ENCODE results near the gene PWWP2B. TPM values are rescaled to one million over a fixed set of nuclear protein-coding genes. Genes with fewer than 3 reads are reported as not detected.

The PWWP2B gene
- total and polyA plus RNA-seq, 10 of the 15 experiments (the other 5 are each of a cell fraction or from before 2014, with no cell fraction given) = 0.04 to 0.87 (median 0.35) TPM; not detected in 4

GRCh38 chr10:132353456-132354355, 43.3 kb upstream of the PWWP2B start:
- Histone ChIP-seq H3K4me3 (no peak overlapping the region), H4K20me1 (ENCODE audit: control insufficient read depth, insufficient read depth) (no peaks in the 10 kb centered on the region), H2AFZ (ENCODE audit: control insufficient read depth, low read depth, low read length) (no peak overlapping the region), H3K27ac (ENCODE audit: control insufficient read depth, insufficient read depth) (no peak overlapping the region), H3K79me2 (ENCODE audit: control insufficient read depth, insufficient read depth, low read length) (no peaks in the 10 kb centered on the region), H3K9me3 (replicated peaks; ENCODE audit: control insufficient read depth, insufficient read depth, low read length) (no peaks in the 10 kb centered on the region; the same call in 2 of the 3 replicates), H3K9ac (ENCODE audit: control insufficient read depth, insufficient read depth, low read length) (no peak overlapping the region), H3K36me3 (ENCODE audit: control insufficient read depth in 2 of 2, insufficient read depth in 2 of 2, low read length in 1 of 2) (no peaks in the 10 kb centered on the region), H3K27me3 (replicated peaks in 1 of 2; ENCODE audit: control insufficient read depth in 2 of 2, insufficient read depth in 2 of 2, low read length in 1 of 2) (no peaks in the 10 kb centered on the region), H3K4me1 (ENCODE audit: control insufficient read depth, insufficient read depth, low read length) (no peaks in the 10 kb centered on the region), H3K4me2 (ENCODE audit: control insufficient read depth, insufficient read depth) (no peak overlapping the region)
- intact Hi-C loops (cut with micrococcal nuclease; ENCODE audit: unreplicated experiment) = no loop called here
- POLR2A ChIA-PET = no interaction called here
- 72% methylated on average over 20 of the region's 20 CpGs for WGBS (ENCODE audit: insufficient coverage, insufficient replicate concordance, low lambda C conversion rate, missing lambda C conversion rate)
- FAIRE-seq (no peak), ATAC-seq (no peak), DNase-seq (ENCODE audit: low read depth, low spot score) (no peak)
- RAD21 ChIA-PET (ENCODE audit: unreplicated experiment) = interaction anchor here (0.6 kb wide), 1 partner anchor 129 kb away, joined by 3 read pairs; no protein-coding TSS in a partner anchor
- in situ Hi-C loops (cut with MboI) = no loop called here
- CTCF ChIA-PET = interaction anchor here (1.2 kb wide), 1 partner anchor 11 kb away, joined by 3 read pairs; no protein-coding TSS in a partner anchor
- BruUV-seq (replicated peaks) = no TSS peak
- SMC1A ChIA-PET (ENCODE audit: uncharacterized antibody, unreplicated experiment) = no interaction called here
- TF ChIP-seq ZNF217 (IDR thresholded peaks at IDR 0.05) = no peak
- TF ChIP-seq NR2C2 (IDR thresholded peaks at IDR 0.05; ENCODE audit: borderline replicate concordance, control insufficient read depth, insufficient read length, low read depth) = no peak

- WGBS (ENCODE audit: insufficient coverage, insufficient replicate concordance, low lambda C conversion rate, missing lambda C conversion rate) = 78% methylated on average over 27 of the region's 32 CpGs
- BruUV-seq (replicated peaks) = no TSS peak
- CTCF ChIA-PET = no interaction called here
- H3K27ac ChIP-seq (ENCODE audit: control insufficient read depth, insufficient read depth) = no peak overlapping the region
- H3K4me2 ChIP-seq (ENCODE audit: control insufficient read depth, insufficient read depth) = no peak overlapping the region
- H3K4me1 ChIP-seq (ENCODE audit: control insufficient read depth, insufficient read depth, low read length) = no peaks in the 10 kb centered on the region
- POLR2A ChIA-PET = no interaction called here
- intact Hi-C loops (cut with micrococcal nuclease; ENCODE audit: unreplicated experiment) (no loop called here), in situ Hi-C loops (cut with MboI) (no loop called here)
- H3K9me3 ChIP-seq (replicated peaks; ENCODE audit: control insufficient read depth, insufficient read depth, low read length) = no peaks in the 10 kb centered on the region; the same call in 2 of the 3 replicates
- RAD21 ChIA-PET (ENCODE audit: unreplicated experiment) = no interaction called here
- no peak overlapping the region for H2AFZ ChIP-seq (ENCODE audit: control insufficient read depth, low read depth, low read length)
- H3K36me3 ChIP-seq (ENCODE audit: control insufficient read depth in 2 of 2, insufficient read depth in 2 of 2, low read length in 1 of 2) = no peaks in the 10 kb centered on the region
- no peaks in the 10 kb centered on the region for H3K79me2 ChIP-seq (ENCODE audit: control insufficient read depth, insufficient read depth, low read length)
- no peak overlapping the region for H3K9ac ChIP-seq (ENCODE audit: control insufficient read depth, insufficient read depth, low read length)
- DNase-seq (ENCODE audit: low read depth, low spot score) (no peak), ATAC-seq (no peak), FAIRE-seq (no peak)
- no peaks in the 10 kb centered on the region for H4K20me1 ChIP-seq (ENCODE audit: control insufficient read depth, insufficient read depth)
- no peak overlapping the region for H3K4me3 ChIP-seq
- SMC1A ChIA-PET (ENCODE audit: uncharacterized antibody, unreplicated experiment) = no interaction called here
- no peaks in the 10 kb centered on the region for H3K27me3 ChIP-seq (replicated peaks in 1 of 2; ENCODE audit: control insufficient read depth in 2 of 2, insufficient read depth in 2 of 2, low read length in 1 of 2)
- TF ChIP-seq, protein P1, sequence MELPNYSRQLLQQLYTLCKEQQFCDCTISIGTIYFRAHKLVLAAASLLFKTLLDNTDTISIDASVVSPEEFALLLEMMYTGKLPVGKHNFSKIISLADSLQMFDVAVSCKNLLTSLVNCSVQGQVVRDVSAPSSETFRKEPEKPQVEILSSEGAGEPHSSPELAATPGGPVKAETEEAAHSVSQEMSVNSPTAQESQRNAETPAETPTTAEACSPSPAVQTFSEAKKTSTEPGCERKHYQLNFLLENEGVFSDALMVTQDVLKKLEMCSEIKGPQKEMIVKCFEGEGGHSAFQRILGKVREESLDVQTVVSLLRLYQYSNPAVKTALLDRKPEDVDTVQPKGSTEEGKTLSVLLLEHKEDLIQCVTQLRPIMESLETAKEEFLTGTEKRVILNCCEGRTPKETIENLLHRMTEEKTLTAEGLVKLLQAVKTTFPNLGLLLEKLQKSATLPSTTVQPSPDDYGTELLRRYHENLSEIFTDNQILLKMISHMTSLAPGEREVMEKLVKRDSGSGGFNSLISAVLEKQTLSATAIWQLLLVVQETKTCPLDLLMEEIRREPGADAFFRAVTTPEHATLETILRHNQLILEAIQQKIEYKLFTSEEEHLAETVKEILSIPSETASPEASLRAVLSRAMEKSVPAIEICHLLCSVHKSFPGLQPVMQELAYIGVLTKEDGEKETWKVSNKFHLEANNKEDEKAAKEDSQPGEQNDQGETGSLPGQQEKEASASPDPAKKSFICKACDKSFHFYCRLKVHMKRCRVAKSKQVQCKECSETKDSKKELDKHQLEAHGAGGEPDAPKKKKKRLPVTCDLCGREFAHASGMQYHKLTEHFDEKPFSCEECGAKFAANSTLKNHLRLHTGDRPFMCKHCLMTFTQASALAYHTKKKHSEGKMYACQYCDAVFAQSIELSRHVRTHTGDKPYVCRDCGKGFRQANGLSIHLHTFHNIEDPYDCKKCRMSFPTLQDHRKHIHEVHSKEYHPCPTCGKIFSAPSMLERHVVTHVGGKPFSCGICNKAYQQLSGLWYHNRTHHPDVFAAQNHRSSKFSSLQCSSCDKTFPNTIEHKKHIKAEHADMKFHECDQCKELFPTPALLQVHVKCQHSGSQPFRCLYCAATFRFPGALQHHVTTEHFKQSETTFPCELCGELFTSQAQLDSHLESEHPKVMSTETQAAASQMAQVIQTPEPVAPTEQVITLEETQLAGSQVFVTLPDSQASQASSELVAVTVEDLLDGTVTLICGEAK (IDR thresholded peaks at IDR 0.05; ENCODE audit: borderline replicate concordance) = no peak
- no peak for TF ChIP-seq HSF1 (IDR thresholded peaks at IDR 0.05; ENCODE audit: low read depth, low read length)
- TF ChIP-seq, protein P2, sequence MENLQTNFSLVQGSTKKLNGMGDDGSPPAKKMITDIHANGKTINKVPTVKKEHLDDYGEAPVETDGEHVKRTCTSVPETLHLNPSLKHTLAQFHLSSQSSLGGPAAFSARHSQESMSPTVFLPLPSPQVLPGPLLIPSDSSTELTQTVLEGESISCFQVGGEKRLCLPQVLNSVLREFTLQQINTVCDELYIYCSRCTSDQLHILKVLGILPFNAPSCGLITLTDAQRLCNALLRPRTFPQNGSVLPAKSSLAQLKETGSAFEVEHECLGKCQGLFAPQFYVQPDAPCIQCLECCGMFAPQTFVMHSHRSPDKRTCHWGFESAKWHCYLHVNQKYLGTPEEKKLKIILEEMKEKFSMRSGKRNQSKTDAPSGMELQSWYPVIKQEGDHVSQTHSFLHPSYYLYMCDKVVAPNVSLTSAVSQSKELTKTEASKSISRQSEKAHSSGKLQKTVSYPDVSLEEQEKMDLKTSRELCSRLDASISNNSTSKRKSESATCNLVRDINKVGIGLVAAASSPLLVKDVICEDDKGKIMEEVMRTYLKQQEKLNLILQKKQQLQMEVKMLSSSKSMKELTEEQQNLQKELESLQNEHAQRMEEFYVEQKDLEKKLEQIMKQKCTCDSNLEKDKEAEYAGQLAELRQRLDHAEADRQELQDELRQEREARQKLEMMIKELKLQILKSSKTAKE (IDR thresholded peaks at IDR 0.05; ENCODE audit: low read depth, poor library complexity, severe bottlenecking) = no peak
Measured at GRCh38 chr10:132354356-132355094, 42.5 kb upstream of the PWWP2B start.
